Muscle of arm (tissue), 12 donors: ENCODE results near the gene DENND6B. TPM values are rescaled to one million over a fixed set of nuclear protein-coding genes. Genes with fewer than 3 reads are reported as not detected.
"Not testable (repeated sequence)": the region's sequence is repeated elsewhere in the genome, so short reads cannot be mapped to it uniquely, and the experiment has no call there.

ENCODE experiments used
- DNase-seq: peaks from one replicate; pipeline ENCODE4 v3.0.0-alpha.2; 2013
- polyA plus RNA-seq, 12 donors: library from polyadenylated mRNA; unstranded; fragments of 120-200 nt; gene quantifications; one replicate each; pipeline ENCODE4 v1.2.1, GENCODE V29; 2013; ENCODE audit not compliant: insufficient read length in 12 of 12

DENND6B gene
- polyA plus RNA-seq, 12 donors, result 4.0 to 11.9 (median 4.4) TPM; not detected in 2

DNA sequence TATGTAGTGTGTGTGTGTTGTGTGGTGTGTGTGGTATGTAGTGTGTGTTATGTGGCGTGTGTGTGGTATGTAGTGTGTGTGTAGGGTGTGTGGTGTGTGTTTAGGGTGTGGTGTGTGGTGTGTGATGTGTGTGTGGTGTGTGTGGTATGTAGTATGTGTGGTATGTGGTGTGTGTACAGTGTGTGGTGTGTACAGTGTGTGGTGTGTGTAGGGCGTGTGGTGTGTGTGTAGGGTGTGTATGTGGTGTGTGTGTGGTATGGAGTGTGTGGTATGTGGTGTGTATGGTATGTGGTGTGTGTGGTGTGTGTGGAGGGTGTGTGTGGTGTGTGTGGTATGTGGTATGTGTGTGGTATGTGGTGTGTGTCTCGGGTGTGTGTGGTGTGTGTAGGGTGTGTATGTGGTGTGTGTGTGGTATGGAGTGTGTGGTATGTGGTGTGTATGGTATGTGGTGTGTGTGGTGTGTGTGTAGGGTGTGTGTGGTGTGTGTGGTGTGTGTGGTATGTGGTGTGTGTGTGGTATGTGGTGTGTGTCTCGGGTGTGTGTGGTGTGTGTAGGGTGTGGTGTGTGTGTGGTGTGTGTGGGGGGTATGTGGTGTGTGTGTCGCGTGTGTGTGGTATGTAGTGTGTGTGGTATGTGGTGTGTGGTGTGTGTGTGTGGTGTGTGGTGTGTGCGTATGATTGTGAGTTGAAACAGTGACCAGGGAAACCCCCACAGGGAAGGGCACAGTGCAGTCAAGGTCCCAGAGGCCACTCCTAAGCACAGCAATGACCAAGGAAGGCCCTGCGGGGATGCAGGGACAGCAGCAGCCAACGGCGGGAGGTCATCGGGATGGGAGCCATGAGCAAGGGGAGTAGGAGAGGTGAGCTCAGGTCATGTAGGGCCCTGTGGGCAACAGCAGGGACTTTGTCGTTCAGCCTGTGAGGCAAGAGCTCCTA lies 13.4 kb upstream of the DENND6B start:
- no peak for DNase-seq

DNA sequence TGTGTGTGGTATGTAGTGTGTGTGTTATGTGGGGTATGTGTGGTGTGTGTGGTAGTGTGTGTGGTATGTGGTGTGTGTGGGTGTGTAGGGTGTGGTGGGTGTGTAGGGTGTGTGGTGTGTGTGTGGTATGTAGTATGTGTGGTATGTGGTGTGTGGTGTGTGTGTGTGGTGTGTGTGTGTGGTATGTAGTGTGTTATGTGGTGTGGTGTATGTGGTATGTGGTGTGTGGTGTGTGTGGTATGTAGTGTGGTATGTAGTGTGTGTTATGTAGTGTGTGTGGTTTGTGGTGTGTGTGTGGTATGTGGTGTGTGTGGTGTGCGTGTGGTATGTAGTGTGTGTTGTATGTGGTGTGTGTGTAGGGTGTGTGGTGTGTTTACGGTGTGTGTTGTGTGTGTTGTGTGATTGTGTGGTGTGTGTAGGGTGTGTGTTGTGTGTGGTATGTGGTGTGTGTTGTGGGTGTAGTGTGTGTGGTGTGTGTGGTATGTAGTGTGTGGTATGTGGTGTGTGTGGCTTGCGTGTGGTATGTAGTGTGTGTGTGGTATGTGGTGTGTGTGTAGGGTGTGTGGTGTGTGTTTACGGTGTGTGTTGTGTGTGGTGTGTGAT lies 12.1 kb upstream of the DENND6B start:
- no peak for DNase-seq

DNA sequence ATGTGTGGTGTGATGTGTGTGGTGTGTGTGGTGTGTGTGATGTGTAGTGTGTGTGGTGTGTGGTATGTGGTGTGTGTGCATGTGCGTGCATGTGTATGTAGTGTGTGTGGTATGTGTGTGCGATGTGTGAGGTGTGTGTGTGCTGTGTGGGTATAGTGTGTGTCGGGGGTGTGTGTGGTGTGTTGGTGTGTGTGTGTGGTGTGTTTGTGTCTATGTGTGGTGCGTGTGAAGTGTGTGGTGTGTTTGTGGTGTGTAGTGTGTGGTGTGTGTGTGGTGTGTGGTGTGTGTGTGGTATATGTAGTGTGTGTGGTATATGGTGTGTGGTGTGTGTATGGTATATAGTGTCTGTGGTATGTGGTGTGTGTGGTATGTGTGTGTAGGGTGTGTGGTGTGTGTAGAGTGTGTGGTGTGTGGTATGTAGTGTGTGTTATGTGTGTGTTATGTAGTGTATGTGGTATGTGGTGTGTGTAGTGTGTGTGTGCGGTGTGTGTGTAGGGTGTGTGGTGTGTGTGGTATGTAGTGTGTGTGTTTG lies 11.3 kb upstream of the DENND6B start:
- DNase-seq, result no peak

DNA sequence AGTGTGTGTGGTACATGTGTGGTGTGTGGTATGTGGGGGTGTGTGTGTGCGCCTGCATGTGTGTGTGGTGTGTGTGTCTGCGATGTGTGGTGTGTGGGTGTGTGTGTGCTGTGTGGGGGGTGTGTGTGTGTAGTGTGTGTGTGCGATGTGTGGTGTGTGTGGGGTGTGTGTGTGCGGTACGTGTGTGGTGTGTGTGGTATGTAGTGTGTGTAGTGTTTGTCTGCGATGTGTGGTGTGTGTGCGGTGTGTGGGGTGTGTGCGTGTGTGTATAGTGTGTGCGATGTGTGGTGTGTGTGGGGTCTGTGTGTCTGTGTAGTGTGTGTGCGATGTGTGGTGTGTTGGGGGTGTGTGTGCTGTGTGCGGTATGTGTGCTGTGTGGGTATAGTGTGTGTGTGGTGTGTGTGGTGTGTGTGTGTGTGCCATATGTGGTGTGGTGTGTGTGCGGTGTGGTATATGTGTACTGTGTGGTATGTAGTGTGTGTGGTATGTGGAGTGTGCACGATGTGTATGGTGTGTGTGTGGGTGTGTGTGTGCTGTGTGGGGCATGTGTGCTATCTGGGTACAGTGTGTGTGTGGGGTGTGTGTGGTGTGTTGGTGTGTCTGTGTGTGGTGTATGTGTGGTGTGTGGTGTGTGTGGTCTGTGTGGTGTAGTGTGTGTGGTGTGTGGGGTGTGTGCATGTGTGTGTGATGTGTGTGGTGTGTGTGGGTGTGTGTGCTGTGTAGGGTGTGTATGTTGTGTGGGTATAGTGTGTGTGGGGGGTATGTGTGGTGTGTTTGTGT lies 10.6 kb upstream of the DENND6B start:
- DNase-seq, result no peak

DNA sequence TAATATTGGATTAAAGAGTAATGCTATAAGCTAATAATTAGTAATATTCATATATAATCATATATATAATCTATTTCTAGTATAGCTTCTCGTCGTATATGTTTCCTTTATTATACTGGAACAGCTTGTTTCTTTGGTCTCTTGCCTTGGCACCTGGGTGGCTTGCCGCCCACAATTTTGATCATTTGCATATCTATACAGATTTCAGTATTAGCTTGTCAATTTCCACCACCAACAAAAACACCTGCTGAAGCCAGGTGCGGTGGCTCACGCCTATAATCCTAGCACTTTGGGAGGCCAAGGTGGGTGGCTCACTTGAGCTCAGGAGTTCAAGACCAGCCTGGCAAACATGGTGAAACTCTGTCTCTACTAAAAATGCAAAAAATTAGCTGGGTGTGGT lies 7.6 kb upstream of the DENND6B start:
- not testable (repeated sequence) for DNase-seq

DNA sequence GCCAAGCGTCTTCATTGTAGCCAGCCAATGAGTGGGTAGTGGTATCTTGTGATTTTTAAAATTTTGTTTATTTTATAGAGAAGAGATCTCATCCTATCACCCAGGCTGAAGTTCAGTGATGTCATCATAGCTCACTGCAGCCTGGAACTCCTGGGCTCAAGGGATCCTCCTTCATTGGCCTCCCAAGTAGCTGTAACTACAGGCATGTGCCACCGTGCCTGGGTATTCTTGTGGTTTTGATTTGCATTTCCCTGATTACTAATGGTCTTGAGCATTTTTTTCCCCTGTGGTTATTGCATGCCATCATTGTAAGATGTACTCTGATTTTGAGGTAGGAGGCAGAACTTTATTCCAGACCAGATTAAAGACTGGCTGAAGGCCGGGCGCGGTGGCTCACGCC lies 2.4 kb upstream of the DENND6B start:
- no peak for DNase-seq

DNA sequence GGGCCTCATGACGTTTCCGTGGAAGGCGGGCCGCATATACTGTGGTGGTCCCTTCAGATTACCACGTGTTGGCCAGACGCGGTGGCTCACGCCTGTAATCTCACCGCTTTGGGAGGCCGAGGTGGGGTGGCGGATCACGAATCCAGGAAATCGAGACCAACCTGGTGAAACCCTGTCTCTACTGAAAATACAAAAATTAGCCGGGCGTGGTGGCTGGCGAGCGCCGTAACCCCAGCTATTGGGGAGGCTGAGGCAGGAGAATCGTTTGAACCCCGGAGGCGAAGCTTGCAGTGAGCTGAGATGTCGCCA lies 853 bp upstream of the DENND6B start:
- DNase-seq, result no peak

DNA sequence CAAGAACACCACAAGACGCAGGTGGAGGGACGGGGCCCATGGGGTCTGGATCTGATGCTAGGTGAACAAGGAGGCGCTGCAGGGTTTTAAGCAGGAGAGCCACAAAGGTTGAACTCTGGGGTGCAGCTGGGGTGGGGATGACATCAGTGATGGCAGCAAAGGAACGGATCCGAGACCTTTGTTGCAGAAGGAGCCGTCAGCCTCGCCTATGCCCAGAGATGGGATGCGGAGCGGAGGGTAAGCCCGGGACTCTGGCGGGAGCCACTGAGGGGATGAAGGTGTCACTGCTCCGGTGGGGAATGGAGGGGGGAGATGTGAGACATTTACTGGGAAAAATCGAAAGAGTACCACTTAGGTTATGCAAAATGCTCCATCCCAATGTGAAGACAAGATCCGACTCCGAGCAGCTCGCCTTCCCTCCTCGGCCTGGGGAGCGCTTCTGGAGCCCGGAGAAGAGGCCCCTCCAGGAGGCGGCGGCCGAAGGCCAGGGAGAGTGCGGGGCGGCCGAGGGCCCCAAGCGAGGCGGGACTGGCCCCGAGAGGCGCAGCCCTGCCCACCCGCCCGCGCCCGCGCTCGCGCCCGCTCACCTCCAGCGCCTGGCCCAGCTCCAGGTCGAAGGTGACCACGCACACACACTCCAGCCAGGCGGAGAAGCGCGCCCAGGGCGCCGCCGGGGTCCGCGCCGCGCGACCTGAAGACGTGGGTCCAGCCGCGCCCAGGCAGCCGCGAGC lies 422 bp downstream of the DENND6B start:
- no peak for DNase-seq

DNA sequence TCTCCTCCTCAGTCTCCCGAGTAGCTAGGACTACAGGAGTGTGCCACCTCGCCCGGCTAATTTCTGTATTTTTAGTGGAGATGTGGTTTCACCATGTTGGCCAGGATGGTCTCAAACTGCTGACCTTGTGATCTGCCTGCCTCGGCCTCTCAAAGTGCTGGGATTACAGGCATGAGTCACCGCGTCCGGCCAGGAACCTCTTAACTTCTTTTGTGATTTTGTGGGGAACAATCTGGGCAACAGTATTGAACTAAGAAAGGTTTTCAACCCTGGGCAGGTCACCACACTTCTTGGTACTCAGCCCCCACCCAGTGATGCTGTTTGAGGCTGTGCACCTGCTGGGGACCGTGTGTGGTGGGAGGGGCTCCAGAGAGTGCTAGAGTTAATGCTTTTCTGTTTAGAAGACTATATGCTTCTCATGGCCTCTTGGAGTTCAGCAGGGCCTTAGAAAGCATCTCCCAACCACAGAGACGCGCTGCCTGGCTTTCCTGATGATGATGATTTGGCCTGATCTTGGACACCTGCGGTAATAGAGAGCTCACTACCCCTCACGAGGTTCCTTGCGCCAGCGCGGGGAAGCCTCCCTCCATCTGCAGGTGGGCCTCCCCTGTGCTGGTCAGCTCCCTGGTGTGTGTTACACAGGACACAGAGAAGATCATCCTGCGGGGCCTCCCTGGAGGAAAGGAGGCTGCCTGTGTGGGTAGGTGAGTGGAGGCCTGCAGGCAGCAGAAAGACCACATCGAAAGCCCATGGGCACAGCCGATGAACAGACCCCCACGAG lies 1.2 kb downstream of the DENND6B start:
- no peak for DNase-seq

DNA sequence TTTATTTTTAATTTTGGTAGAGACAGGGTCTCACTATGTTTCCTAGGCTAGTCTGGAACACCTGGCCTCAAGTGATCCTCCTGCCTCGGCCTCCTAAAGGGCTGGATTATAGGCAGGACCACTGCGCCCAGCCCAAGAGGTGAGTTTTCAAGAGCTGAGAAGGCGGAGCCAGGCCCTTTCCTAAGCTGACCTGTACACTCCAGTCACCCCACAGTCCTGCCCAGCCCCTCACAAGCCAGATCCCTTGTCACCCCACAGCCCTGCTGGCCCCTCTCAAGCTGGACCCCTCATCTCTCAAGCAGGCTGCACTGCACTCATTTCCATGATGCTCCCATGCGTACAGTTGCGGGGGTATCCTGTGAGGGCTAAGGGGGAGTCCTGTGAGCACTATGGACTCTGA lies 2.9 kb downstream of the DENND6B start:
- DNase-seq, result no peak

DNA sequence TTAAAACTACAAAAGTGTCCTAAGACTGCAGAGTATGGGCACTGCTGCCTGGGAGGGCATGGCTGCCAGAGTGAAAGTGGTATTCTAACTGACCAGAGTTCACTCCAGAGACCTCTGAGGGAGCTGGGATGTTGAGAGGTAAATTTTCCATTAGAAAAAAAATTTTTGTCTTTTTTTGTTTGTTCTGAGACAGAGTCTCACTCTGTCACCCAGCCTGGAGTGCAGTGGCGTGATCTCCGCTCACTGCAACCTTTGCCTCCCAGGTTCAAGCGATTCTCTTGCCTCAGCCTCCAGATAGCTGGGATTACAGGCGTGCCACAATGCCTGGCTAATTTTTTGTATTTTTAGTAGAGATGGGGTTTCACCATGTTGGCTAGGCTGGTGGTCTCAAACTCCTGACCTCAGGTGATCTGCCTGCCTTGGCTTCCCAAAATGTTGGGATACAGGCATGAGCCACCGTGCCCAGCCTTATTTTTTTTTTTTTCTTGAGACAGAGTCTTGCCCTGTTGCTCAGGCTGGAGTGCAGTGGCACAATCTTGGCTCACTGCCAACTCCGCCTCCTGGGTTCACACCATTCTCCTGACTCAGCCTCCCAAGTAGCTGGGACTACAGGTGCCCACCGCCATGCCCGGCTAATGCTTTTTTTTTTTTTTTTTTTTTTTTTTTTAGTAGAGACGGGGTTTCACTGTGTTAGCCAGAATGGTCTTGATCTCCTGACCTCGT lies 4.3 kb downstream of the DENND6B start:
- not testable (repeated sequence) for DNase-seq

DNA sequence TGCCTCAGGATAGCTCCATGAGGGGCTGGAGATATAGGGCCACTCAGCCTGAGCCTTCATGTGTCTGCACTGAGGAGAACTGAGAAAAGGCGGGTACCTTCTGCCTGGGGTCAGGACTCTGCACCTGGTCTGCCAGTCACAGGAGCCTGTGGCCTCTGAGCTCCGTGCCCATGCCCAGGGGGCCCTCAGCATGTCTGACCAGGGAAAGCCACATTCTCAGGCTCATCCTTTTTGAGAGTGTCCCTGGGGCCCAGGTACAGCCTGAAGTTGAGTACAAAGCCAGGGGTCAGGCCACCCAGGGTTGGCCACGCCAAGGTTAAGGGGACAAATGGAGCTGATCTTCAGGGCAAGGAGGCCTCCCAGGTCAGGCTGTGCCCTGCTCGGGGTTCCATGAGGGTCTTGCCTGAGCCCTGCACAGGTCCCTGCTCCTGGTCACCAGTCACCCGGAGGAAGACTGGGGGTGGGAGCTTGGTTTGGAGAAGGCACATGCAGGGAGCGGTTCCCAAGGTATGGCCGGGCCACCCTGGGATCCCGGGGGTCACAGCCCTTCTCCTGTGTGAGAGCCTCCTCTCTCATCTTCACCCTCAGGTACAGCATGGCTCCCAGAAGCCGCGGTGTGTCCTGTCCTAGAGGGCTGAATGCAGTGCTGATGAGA lies 6.0 kb downstream of the DENND6B start:
- no peak for DNase-seq

DNA sequence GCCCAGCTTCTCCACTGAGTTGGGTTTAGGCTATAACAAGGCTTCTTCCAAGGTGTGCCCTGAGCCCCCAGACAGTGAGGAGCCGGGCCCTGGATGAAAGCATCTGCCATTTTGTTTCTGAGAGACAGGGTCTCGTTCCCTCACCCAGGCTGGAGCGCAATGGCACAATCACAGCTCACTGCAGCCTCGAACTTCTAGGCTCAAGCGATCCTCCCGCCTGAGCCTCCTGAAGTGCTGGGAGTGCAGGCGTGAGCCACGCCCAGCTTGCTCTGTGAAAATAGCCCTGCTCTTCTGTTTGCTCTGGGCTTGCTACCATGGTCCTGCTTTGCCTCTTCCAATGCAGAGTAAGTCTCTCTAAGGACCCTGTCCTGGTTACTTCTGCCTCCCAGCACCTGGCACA lies 6.7 kb downstream of the DENND6B start:
- DNase-seq, result no peak

DNA sequence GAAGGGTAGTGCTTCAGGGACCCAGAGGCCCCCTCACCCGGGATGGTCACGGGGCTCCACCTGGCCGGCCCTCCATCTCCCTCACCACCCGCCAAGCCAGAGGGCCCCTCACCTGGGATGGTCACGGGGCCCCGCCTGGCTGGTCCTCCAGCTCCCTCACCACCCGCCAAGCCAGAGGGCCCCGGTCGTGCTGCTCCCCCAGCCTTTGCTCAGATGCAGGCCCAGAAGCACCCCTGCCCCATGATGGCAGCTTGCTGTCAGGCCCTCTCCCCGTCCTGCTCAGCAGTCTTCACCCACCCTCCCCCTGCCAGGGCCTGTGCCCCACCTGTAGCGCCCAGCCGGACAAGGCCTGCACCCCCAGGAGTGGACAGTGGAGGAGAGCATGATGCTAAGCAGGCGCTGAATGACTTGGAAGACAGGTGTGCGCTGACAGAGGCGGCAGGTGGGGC lies 7.3 kb downstream of the DENND6B start:
- no peak for DNase-seq

DNA sequence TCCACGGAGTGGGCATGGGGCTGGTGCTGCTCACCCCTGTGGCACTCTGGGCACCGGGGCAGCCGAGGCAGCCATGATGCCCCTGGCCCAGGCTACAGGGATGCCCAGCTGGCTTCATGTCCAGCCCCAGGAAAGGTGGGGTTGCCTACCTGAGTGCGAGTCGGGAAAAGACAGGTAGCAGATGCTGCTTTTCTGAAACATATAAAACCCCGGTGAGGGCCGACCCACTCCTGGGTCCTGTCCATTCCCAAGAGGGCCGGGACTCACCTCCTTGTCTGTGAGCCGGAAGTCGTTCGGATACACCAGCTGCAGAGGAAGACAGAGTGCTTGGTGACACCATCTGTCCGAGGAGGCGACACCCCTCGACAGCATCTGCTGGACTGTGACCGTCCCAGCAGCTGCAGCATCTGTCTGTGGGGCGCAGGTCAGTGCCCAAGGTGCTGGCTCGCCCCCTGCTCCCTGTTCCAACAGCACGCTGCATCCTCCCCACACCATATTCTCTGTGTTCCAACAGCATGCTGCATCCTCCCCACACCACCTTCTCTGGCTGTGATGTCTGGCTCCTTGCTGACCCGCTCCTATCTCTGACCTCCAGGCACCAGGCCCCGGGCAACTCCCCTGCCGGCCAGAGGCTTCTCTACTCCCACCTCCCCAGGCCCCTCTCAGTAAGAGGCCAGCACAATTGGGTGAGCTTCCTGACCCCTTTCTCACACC lies 8.0 kb downstream of the DENND6B start:
- no peak for DNase-seq

DNA sequence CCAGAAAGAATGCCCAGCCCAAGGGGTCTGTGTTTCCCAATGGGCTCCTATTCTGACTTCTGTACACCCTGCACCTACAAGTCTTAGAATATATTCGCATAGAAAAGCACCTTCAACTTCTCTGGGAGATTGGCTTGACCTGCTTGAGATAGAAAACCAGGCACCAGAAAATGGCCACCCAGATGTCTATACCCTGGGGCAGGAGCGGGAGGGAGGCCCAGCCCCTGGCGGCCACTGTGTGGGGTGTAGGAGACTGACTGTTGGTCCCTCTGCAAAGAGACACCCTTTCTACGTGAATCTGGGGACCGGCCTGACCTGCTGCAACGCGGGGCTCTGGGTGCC lies 8.5 kb downstream of the DENND6B start:
- DNase-seq, result no peak

DNA sequence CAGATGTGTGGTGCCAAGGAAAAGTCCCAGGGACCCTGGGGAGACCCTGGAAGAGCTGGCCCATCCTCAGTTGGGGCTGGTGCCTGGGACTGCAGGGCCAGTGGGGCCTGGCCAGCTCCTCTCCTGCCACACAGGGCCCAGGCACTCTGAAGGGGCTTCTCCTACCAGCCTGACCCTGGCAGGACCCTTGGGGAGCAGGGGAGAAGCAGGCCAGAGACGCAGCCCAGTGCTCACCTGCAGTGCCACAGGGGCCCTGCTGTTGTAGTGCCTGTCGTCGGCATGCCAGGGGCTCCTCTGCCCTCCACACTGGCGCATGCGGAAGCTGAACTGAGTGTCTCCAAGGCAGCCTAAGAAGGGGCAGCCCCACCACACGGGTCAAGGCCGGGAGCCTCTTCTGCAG lies 9.1 kb downstream of the DENND6B start:
- DNase-seq, result no peak

DNA sequence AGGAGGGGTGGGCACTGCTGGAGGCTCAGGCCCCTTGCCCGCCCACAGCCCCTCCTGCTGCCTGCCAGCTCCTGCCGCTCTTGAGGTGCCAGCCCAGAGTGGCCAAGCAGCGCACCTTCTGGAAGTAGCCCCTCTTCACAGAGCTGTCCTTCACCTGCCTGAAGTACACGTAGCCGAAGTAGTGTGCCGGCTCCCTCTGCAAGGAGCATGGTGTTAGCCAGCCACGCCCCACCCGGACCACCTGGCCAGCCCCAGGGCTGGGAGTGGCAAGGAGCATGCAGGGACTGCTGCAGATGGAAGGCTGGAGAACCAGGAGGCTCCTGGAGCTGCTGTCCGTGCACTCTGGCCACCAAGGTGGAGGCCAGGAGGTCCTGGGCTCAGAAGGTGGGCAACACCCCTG lies 9.6 kb downstream of the DENND6B start:
- no peak for DNase-seq
